ENCODE results near the gene S1PR4.

S1PR4 gene

GRCh38 chr19:3142781-3143337 is 35.7 kb upstream of the S1PR4 start:
- no peak for TF ChIP-seq CTCF (IDR thresholded peaks at IDR 0.05; ENCODE audit: unreplicated experiment in 3 of 3)

GRCh38 chr19:3145909-3146676 is 32.5 kb upstream of the S1PR4 start:
- Mint-ChIP-seq H3K4me3 (no peak overlapping the region), H3K27me3 (ENCODE audit: low read depth) (peaks cover 14% of the 10 kb centered on the region), H3K4me1 (no peaks in the 10 kb centered on the region), H3K9me3 (no peaks in the 10 kb centered on the region), H3K27ac (no peak overlapping the region), H3K36me3 (ENCODE audit: low read depth) (no peaks in the 10 kb centered on the region)
- no peak for TF ChIP-seq CTCF (IDR thresholded peaks at IDR 0.05; ENCODE audit: unreplicated experiment in 3 of 3)

More at GRCh38 chr19:3142781-3143337, 35.7 kb upstream of the S1PR4 start:
- Mint-ChIP-seq H3K27me3 (ENCODE audit: low read depth) (peaks cover 8% of the 10 kb centered on the region), H3K27ac (no peak overlapping the region), H3K4me3 (no peak overlapping the region), H3K9me3 (peaks cover 6% of the 10 kb centered on the region), H3K4me1 (no peaks in the 10 kb centered on the region), H3K36me3 (ENCODE audit: low read depth) (no peaks in the 10 kb centered on the region)

GRCh38 chr19:3146677-3147100 is 31.9 kb upstream of the S1PR4 start:
- no peaks in the 10 kb centered on the region for H3K36me3 Mint-ChIP-seq (ENCODE audit: low read depth)
- TF ChIP-seq CTCF (IDR thresholded peaks at IDR 0.05; ENCODE audit: unreplicated experiment in 3 of 3): peak; percentile 39 to 45 (median 44)
- no peaks in the 10 kb centered on the region for H3K4me1 Mint-ChIP-seq
- H3K27ac Mint-ChIP-seq: no peak overlapping the region
- H3K4me3 Mint-ChIP-seq: no peak overlapping the region
- no peaks in the 10 kb centered on the region for H3K9me3 Mint-ChIP-seq
- peaks cover 14% of the 10 kb centered on the region for H3K27me3 Mint-ChIP-seq (ENCODE audit: low read depth)

- Mint-ChIP-seq H3K36me3 (ENCODE audit: low read depth) (no peaks in the 10 kb centered on the region), H3K4me1 (no peaks in the 10 kb centered on the region), H3K4me3 (no peak overlapping the region), H3K27ac (no peak overlapping the region), H3K27me3 (ENCODE audit: low read depth) (peaks cover 9% of the 10 kb centered on the region), H3K9me3 (no peaks in the 10 kb centered on the region)
- TF ChIP-seq CTCF (IDR thresholded peaks at IDR 0.05; ENCODE audit: unreplicated experiment in 3 of 3): no peak
Observed at GRCh38 chr19:3148503-3148902, 30.1 kb upstream of the S1PR4 start.

GRCh38 chr19:3149089-3149488 is 29.5 kb upstream of the S1PR4 start:
- H3K9me3 Mint-ChIP-seq: no peaks in the 10 kb centered on the region
- H3K4me1 Mint-ChIP-seq: no peaks in the 10 kb centered on the region
- TF ChIP-seq CTCF (IDR thresholded peaks at IDR 0.05; ENCODE audit: unreplicated experiment in 3 of 3): no peak
- H3K27me3 Mint-ChIP-seq (ENCODE audit: low read depth): peaks cover 9% of the 10 kb centered on the region
- no peak overlapping the region for H3K4me3 Mint-ChIP-seq
- H3K36me3 Mint-ChIP-seq (ENCODE audit: low read depth): no peaks in the 10 kb centered on the region
- no peak overlapping the region for H3K27ac Mint-ChIP-seq

Data from nephron (organoid).